ENCODE measurements around the gene ASCL5. TPM values are rescaled to one million over a fixed set of nuclear protein-coding genes. Genes with fewer than 3 reads are reported as not detected.

ASCL5 gene
- total RNA-seq, 1 experiment from 2014 or later, result not detected

DNA sequence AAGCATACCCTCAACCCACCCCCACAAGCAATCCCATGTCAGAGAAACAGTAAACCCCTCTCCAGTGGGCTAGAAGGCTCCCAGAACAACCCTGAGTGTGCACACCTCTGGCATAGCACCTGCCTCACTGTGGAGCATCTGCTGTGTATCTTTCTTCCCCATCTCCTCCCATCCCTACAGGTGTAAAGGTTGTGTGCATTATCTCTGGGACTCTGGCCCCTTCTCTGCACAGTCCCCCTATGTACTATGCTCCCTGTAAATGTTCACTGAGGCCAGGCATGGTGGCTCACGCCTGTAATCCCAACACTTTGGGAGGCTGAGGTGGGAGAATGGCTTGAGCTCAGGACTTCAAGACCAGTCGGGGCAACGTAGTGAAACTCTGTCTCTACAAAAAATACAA is 14.1 kb downstream of the ASCL5 start:
- Histone ChIP-seq H3K4me3 (ENCODE audit: low read depth, low read length, poor library complexity, severe bottlenecking) (no peak overlapping the region), H3K36me3 (ENCODE audit: insufficient read depth, low read length, poor library complexity, severe bottlenecking) (no peaks in the 10 kb centered on the region), H3K27ac (ENCODE audit: low read depth, low read length, poor library complexity, severe bottlenecking) (no peak overlapping the region), H3K4me1 (ENCODE audit: insufficient read depth, low read length, poor library complexity, severe bottlenecking) (peaks cover 8% of the 10 kb centered on the region), H3K27me3 (replicated peaks; ENCODE audit: insufficient read depth, low read depth, low read length, poor library complexity) (no peaks in the 10 kb centered on the region), H3K9me3 (ENCODE audit: low read depth, low read length, poor library complexity, severe bottlenecking) (no peaks in the 10 kb centered on the region)
- intact Hi-C loops (cut with micrococcal nuclease; ENCODE audit: unreplicated experiment), result loop anchor here (10.0 kb wide), 1 partner anchor 558 kb away; no protein-coding TSS in a partner anchor
- CTCF ChIA-PET, result interaction anchor here (2.1 to 2.7 kb wide), 2 partner anchors 133 to 141 kb away, joined by 20 to 42 read pairs; no protein-coding TSS in a partner anchor
- BruUV-seq (replicated peaks), result no TSS peak
- no peak for TF ChIP-seq EZH2 (IDR thresholded peaks at IDR 0.05; ENCODE audit: borderline replicate concordance, low read depth, low read length, poor library complexity, severe bottlenecking)
- TF ChIP-seq, protein P1, sequence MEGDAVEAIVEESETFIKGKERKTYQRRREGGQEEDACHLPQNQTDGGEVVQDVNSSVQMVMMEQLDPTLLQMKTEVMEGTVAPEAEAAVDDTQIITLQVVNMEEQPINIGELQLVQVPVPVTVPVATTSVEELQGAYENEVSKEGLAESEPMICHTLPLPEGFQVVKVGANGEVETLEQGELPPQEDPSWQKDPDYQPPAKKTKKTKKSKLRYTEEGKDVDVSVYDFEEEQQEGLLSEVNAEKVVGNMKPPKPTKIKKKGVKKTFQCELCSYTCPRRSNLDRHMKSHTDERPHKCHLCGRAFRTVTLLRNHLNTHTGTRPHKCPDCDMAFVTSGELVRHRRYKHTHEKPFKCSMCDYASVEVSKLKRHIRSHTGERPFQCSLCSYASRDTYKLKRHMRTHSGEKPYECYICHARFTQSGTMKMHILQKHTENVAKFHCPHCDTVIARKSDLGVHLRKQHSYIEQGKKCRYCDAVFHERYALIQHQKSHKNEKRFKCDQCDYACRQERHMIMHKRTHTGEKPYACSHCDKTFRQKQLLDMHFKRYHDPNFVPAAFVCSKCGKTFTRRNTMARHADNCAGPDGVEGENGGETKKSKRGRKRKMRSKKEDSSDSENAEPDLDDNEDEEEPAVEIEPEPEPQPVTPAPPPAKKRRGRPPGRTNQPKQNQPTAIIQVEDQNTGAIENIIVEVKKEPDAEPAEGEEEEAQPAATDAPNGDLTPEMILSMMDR (conservative IDR thresholded peaks at IDR 0.05; ENCODE audit: low read depth, low read length), result no peak
- POLR2A ChIA-PET (ENCODE audit: low non-redundant PET), result no interaction called here
- no peak for DNase-seq (ENCODE audit: low spot score)

DNA sequence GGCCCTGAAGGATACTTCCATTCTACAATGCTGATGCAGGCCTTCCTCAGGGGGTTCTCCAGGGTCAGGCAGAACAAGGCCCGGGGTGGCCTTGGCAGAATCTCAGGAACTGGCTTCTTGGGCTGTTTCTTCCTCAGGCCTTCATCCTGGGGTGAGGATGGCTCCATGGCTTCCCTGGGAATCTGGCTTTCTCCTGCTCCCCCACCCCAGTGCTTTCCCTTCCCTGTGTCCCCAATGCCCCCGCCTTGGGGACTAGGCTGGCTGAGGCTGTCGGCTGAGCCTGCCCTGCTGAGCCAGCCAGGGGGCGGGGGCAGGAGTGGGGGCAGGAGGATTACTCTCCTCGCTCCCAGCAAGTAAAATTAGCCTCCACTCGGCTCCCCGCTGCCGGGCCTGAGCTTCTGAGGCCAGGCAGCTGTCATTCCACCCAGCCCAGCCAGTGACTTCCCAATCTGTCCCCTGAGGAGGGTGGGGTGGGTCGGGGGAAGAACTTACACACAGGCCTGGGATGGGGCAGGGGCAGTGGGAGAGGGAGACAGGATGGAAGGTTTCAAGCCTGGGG is 14.7 kb downstream of the ASCL5 start, which contains the start of gene CACNA1S:
CACNA1S (minus strand) TSS at position 254 of the 559 bp plus-strand sequence; CDS start at position 167, 87 bp downstream.
- CTCF ChIA-PET, result interaction anchor here (0.6 kb wide), 1 partner anchor 140 kb away, joined by 3 read pairs; no protein-coding TSS in a partner anchor
- TF ChIP-seq, protein P1 (conservative IDR thresholded peaks at IDR 0.05; ENCODE audit: low read depth, low read length), result no peak
- TF ChIP-seq EZH2 (IDR thresholded peaks at IDR 0.05; ENCODE audit: borderline replicate concordance, low read depth, low read length, poor library complexity, severe bottlenecking), result no peak
- intact Hi-C loops (cut with micrococcal nuclease; ENCODE audit: unreplicated experiment), result loop anchor here (10.0 kb wide), 1 partner anchor 557 kb away; no protein-coding TSS in a partner anchor
- peaks cover 8% of the 10 kb centered on the region for H3K4me1 ChIP-seq (ENCODE audit: insufficient read depth, low read length, poor library complexity, severe bottlenecking)
- H3K4me3 ChIP-seq (ENCODE audit: low read depth, low read length, poor library complexity, severe bottlenecking), result no peak within 1 kb of the TSS
- BruUV-seq (replicated peaks), result no TSS peak
- DNase-seq (ENCODE audit: low spot score), result no peak
- H3K9me3 ChIP-seq (ENCODE audit: low read depth, low read length, poor library complexity, severe bottlenecking), result no peaks in the 10 kb centered on the region
- H3K36me3 ChIP-seq (ENCODE audit: insufficient read depth, low read length, poor library complexity, severe bottlenecking), result no peaks in the 10 kb centered on the region
- H3K27me3 ChIP-seq (replicated peaks; ENCODE audit: insufficient read depth, low read depth, low read length, poor library complexity), result no peaks in the 10 kb centered on the region
- POLR2A ChIA-PET (ENCODE audit: low non-redundant PET), result no interaction called here
- H3K27ac ChIP-seq (ENCODE audit: low read depth, low read length, poor library complexity, severe bottlenecking), result no peak within 1 kb of the TSS

DNA sequence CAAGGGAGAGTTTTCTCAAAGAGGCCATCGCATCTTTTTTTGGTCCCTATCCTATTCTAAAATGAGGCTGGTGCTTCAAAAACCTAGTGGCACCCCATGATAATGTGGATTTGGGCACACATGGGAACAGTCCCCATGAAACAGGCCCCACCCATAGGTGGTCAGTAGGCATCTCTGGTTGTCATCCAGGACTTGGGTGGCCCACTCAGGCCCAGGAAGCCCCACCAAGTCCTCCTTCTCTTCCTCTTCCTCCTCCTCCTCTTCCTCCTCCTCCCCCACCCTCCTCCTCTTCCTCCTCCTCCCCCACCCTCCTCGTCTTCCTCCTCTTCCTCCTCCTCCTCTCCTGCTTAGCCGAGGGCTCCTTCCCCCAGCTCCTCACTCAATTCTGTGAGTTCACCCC is 15.3 kb downstream of the ASCL5 start:
- Histone ChIP-seq H3K27me3 (replicated peaks; ENCODE audit: insufficient read depth, low read depth, low read length, poor library complexity) (no peaks in the 10 kb centered on the region), H3K9me3 (ENCODE audit: low read depth, low read length, poor library complexity, severe bottlenecking) (no peaks in the 10 kb centered on the region), H3K36me3 (ENCODE audit: insufficient read depth, low read length, poor library complexity, severe bottlenecking) (no peaks in the 10 kb centered on the region), H3K27ac (ENCODE audit: low read depth, low read length, poor library complexity, severe bottlenecking) (no peak overlapping the region), H3K4me1 (ENCODE audit: insufficient read depth, low read length, poor library complexity, severe bottlenecking) (peaks cover 8% of the 10 kb centered on the region), H3K4me3 (ENCODE audit: low read depth, low read length, poor library complexity, severe bottlenecking) (no peak overlapping the region)
- no peak for DNase-seq (ENCODE audit: low spot score)
- intact Hi-C loops (cut with micrococcal nuclease; ENCODE audit: unreplicated experiment), result loop anchor here (10.0 kb wide), 1 partner anchor 557 kb away; no protein-coding TSS in a partner anchor
- no TSS peak for BruUV-seq (replicated peaks)
- ChIA-PET POLR2A (ENCODE audit: low non-redundant PET) (no interaction called here), CTCF (no interaction called here)
- TF ChIP-seq EZH2 (IDR thresholded peaks at IDR 0.05; ENCODE audit: borderline replicate concordance, low read depth, low read length, poor library complexity, severe bottlenecking), result no peak
- TF ChIP-seq, protein P1 (conservative IDR thresholded peaks at IDR 0.05; ENCODE audit: low read depth, low read length), result no peak
